GM12875 (cell line): ENCODE measurements around the gene HIP1.

Source experiments
- H3K4me3 ChIP-seq: one replicate; pipeline ENCODE4 v1.5.1; 2011; ENCODE audit warnings: low read depth, low read length, control low read depth
- TF ChIP-seq, protein P1 (sequence below): IDR thresholded peaks from 2 replicates; pipeline ENCODE4 v1.5.1; 2011; ENCODE audit warnings: low read depth, mild to moderate bottlenecking, control low read depth, inconsistent platforms, low read length, moderate library complexity, borderline replicate concordance; ENCODE audit not compliant: insufficient read depth

Gene HIP1

DNA sequence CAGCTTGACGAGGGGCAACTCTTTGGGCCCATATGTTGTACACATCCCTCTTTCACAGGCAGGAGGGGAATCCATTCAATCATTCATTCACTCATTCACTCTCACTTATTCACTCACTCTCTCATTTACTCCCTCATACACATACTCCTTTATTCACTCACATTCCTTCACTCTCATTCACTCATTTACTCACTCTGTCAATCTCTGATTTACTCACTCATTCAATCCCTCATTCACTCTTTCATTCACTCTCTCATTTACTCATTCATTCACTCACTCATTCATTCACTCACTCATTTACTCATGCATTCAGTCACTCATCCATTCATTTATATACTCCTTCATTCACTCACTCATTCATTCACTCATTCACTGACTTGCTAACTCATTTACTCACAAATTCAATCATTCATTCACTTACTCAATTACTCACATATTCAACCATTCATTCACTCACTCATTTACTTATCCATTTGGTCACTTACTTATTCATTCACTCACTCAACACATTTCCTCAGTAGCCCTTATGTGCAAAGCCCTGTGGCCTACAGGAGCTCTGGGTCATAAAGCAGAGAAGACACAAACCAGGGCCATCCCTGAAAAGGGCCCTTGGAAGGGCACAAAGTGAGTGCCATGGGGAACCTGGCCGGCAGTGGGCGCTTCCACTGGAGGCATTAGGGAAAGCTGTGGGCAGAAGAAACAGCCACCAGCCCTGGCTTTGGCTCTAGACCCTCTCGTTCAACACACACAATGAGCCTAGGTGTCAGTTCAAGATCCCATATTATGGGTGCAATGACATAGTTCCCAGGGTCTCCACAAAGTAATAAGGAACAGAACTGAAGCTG lies 26.0 kb downstream of the HIP1 start:
- TF ChIP-seq, protein P1, sequence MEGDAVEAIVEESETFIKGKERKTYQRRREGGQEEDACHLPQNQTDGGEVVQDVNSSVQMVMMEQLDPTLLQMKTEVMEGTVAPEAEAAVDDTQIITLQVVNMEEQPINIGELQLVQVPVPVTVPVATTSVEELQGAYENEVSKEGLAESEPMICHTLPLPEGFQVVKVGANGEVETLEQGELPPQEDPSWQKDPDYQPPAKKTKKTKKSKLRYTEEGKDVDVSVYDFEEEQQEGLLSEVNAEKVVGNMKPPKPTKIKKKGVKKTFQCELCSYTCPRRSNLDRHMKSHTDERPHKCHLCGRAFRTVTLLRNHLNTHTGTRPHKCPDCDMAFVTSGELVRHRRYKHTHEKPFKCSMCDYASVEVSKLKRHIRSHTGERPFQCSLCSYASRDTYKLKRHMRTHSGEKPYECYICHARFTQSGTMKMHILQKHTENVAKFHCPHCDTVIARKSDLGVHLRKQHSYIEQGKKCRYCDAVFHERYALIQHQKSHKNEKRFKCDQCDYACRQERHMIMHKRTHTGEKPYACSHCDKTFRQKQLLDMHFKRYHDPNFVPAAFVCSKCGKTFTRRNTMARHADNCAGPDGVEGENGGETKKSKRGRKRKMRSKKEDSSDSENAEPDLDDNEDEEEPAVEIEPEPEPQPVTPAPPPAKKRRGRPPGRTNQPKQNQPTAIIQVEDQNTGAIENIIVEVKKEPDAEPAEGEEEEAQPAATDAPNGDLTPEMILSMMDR: no peak
- H3K4me3 ChIP-seq: no peak overlapping the region

DNA sequence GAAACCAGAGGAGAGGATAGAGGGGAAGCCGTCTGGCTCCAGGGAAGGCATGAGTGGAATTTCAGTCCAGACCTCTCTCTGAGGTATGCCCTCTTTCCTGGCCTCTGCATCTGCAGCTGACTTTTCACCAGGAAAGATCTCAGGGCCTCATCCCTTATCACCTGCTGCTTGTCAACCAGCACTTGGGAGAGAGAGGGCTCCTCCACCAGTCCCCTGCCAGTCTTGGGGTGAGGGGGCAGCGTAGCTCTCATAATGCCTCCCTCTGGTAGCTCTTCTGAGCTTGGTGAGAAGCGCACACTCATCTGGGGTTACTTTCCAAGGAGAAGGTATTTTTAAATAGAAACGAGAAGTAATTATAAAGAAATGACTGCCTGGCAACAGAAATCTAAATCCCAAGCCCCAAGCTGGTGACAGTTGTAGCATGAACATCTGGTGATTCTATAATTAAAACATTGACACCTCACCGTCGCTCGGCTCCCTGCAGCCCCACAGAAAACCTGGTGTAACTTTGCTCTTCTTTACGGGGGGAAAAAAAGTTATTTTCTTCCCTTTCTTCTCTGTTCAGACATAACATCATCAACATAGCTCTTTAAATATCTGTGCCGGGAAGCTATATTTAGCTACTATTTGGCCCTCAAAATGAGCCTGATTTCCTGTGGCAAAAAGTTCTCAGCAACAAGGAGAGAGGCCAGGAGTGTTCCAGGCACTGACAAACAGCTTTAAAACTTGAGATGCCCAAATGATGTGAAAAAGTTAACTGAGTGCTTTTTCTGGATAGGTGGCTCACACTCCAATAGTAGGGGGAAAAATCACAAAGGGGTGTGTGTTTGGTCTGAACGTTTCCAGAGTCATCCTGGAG lies 26.9 kb downstream of the HIP1 start:
- H3K4me3 ChIP-seq: no peak overlapping the region
- TF ChIP-seq, protein P1: no peak

DNA sequence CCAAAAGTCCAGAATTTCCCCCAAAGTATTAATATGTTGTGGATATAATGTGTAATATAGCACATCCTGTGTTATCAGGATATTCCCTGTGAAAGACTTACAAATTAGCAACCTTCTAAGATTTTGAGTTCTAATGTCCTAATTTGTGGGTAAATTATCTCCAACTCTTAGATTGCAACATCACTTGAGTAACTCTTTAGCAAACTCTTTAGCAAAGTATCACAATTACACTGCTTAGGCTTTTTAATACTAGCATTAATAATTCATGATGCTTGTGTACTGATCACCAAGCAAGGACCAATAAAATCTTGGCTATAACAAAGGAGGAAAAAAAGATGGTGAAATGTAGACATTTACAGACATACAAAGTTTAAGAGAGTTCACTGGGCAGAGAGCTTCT lies 27.7 kb downstream of the HIP1 start:
- TF ChIP-seq, protein P1: no peak
- no peak overlapping the region for H3K4me3 ChIP-seq

DNA sequence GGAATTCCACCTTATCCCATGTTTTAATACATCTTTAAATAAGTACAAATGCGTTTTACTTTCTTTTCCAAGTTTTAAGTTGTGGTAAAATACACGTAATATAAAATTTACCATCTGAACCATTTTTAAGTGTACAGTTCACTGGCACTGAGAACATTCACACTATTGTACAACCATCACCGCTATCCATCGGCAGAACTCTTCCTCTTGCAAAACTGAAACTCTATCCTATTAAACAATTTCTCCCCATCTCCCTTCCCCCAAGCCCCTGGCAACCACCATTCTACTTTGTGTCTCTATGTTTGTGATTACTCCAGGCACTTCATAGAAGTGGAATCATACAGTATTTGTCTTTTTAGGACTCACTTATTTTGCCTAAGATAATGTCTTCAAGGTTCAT lies 33.8 kb downstream of the HIP1 start:
- TF ChIP-seq, protein P1: no peak
- no peak overlapping the region for H3K4me3 ChIP-seq

DNA sequence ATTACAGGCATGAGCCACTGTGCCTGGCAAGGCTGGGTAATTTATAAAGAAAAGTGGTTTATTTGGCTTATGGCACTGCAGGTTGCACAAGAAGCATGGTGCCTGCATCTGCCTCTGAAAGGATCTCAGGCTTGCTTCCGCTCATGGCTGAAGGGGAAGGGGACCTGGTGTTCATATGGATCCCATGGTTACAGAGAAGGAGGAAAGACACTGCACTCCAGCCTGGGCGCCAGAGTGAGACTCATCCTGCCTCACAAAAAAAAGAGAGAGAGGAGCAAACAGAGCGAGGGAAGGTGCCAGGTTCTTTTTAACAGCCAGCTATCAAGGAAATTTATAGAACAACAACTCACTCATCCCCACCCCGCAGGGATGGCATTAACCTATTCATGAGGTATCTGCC lies 36.2 kb downstream of the HIP1 start:
- H3K4me3 ChIP-seq: no peak overlapping the region
- TF ChIP-seq, protein P1: no peak

DNA sequence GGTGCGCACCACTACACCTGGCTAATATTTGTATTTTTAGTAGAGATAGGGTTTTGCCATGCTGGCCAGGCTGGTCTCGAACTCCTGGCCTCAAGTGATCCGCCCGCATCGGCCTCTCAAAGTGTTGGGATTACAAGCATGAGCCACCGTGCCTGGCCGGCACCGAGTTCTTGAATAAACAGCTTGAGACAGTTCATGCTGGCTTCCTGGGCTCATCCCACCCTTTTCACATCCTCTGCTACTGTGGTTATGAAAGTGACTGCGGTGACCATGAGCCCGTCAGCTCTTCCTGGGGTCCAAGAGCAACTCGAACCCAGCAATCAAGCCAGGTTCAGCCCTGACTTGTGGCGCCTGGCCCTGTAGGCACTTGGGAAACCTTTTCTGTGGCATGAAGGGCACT lies 38.7 kb downstream of the HIP1 start:
- TF ChIP-seq, protein P1: no peak
- H3K4me3 ChIP-seq: no peak overlapping the region
